K562 (cell line): ENCODE results near the gene RASGRP1.
"Not testable (repeated sequence)": the region's sequence is repeated elsewhere in the genome, so short reads cannot be mapped to it uniquely, and the experiment has no call there.

Experiments used
- NRF1 ChIP-seq, 2 experiments: fragments of 450-650 bp; IDR thresholded peaks in 1 of 2; conservative IDR thresholded peaks in 1 of 2; 2 replicates each; pipeline ENCODE4 v1.6.1; 2014; ENCODE audit warnings: mild to moderate bottlenecking in 2 of 2
- POLR2A ChIP-seq: fragments of 450-650 bp; conservative IDR thresholded peaks from 2 replicates; pipeline ENCODE4 v1.6.1; 2016
- SMARCC2 ChIP-seq: fragments of 450-650 bp; IDR thresholded peaks from 2 replicates; pipeline ENCODE4 v1.6.1; 2017; ENCODE audit warnings: antibody characterized with exemption, moderate library complexity, mild to moderate bottlenecking, low read depth
- SMC3 ChIP-seq: conservative IDR thresholded peaks from 2 replicates; pipeline ENCODE4 v1.6.1; 2011; ENCODE audit warnings: low read depth, low read length, improper control_type of control experiment; ENCODE audit not compliant: insufficient read depth
- ZFX ChIP-seq: sonication (generic); formaldehyde crosslinking; IDR thresholded peaks from 2 replicates; pipeline ENCODE4 v1.8.0; 2022; ENCODE audit warnings: mild to moderate bottlenecking, missing genetic modification reagents, moderate library complexity
- TF ChIP-seq, protein P1 (sequence below), 3 experiments: IDR thresholded peaks in 2 of 3; conservative IDR thresholded peaks in 1 of 3; 2 replicates each; pipeline ENCODE4 v1.5.1; 2011 to 2012; ENCODE audit warnings: low read length in 3 of 3, mild to moderate bottlenecking in 3 of 3, control low read depth in 2 of 3, improper control_type of control experiment in 1 of 3, inconsistent platforms in 1 of 3, low read depth in 1 of 3, mixed read lengths in 1 of 3, moderate library complexity in 1 of 3; ENCODE audit not compliant: insufficient read depth in 2 of 3

DNA sequence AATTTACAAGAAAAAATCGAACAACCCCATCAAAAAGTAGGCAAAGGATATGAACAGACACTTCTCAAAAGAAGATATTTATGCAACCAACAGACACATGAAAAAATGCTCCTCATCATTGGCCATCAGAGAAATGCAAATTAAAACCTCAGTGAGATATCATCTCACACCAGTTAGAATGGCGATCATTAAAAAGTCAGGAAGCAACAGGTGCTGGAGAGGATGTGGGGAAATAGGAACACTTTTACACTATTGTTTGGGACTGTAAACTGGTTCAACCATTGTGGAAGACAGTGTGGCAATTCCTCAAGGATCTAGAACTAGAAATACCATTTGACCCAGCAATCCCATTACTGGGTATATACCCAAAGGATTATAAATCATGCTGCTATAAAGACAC, 21.4 kb upstream of the RASGRP1 start:
- TF ChIP-seq, protein P1, sequence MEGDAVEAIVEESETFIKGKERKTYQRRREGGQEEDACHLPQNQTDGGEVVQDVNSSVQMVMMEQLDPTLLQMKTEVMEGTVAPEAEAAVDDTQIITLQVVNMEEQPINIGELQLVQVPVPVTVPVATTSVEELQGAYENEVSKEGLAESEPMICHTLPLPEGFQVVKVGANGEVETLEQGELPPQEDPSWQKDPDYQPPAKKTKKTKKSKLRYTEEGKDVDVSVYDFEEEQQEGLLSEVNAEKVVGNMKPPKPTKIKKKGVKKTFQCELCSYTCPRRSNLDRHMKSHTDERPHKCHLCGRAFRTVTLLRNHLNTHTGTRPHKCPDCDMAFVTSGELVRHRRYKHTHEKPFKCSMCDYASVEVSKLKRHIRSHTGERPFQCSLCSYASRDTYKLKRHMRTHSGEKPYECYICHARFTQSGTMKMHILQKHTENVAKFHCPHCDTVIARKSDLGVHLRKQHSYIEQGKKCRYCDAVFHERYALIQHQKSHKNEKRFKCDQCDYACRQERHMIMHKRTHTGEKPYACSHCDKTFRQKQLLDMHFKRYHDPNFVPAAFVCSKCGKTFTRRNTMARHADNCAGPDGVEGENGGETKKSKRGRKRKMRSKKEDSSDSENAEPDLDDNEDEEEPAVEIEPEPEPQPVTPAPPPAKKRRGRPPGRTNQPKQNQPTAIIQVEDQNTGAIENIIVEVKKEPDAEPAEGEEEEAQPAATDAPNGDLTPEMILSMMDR (IDR thresholded peaks at IDR 0.05 in 2 of 3, conservative IDR thresholded peaks at IDR 0.05 in 1 of 3; ENCODE audit: insufficient read depth in 2 of 3, low read depth in 1 of 3, low read length in 3 of 3): not testable (repeated sequence)
- not testable (repeated sequence) for TF ChIP-seq SMARCC2; NRF1 (conservative IDR thresholded peaks at IDR 0.05 in 1 of 2, IDR thresholded peaks at IDR 0.05 in 1 of 2); SMC3; POLR2A; ZFX (CRISPR knock-in tag)
